ENCODE data around the gene NCKAP5.

Gene NCKAP5

GRCh38 chr2:132773331-132773730, 794.9 kb downstream of the NCKAP5 start:
- no peak for DNase-seq

GRCh38 chr2:132772340-132772739, 795.9 kb downstream of the NCKAP5 start:
- DNase-seq, result no peak

GRCh38 chr2:132766573-132766972, 801.7 kb downstream of the NCKAP5 start:
- no peak for DNase-seq

- DNase-seq, result no peak
Observed at GRCh38 chr2:132761437-132761836, 806.8 kb downstream of the NCKAP5 start.

GRCh38 chr2:132760971-132761370, 807.3 kb downstream of the NCKAP5 start:
- DNase-seq, result no peak

- DNase-seq, result no peak
Observed at GRCh38 chr2:132760405-132760804, 807.9 kb downstream of the NCKAP5 start.

GRCh38 chr2:132758995-132759394, 809.3 kb downstream of the NCKAP5 start:
- DNase-seq, result no peak

- DNase-seq, result no peak
Observed at GRCh38 chr2:132757676-132758075, 810.6 kb downstream of the NCKAP5 start.

GRCh38 chr2:132757002-132757589, 811.2 kb downstream of the NCKAP5 start:
- no peak for DNase-seq

- DNase-seq, result no peak
Observed at GRCh38 chr2:132754867-132755472, 813.3 kb downstream of the NCKAP5 start.

- no peak for DNase-seq
Observed at GRCh38 chr2:132754392-132754791, 813.9 kb downstream of the NCKAP5 start.

GRCh38 chr2:132752421-132753206, 815.6 kb downstream of the NCKAP5 start:
- DNase-seq, result no peak

GRCh38 chr2:132751836-132752235, 816.4 kb downstream of the NCKAP5 start:
- no peak for DNase-seq

GRCh38 chr2:132750606-132751005, 817.7 kb downstream of the NCKAP5 start:
- no peak for DNase-seq

- no peak for DNase-seq
Observed at GRCh38 chr2:132747046-132747445, 821.2 kb downstream of the NCKAP5 start.

GRCh38 chr2:132741754-132742153, 826.5 kb downstream of the NCKAP5 start:
- DNase-seq, result no peak

GRCh38 chr2:132740081-132740720, 828.1 kb downstream of the NCKAP5 start:
- no peak for DNase-seq

- DNase-seq, result no peak
Observed at GRCh38 chr2:132738223-132738622, 830.0 kb downstream of the NCKAP5 start.

- DNase-seq, result no peak
Observed at GRCh38 chr2:132736059-132736458, 832.2 kb downstream of the NCKAP5 start.

- no peak for DNase-seq
Observed at GRCh38 chr2:132734961-132735360, 833.3 kb downstream of the NCKAP5 start.

- no peak for DNase-seq
Observed at GRCh38 chr2:132733094-132733493, 835.2 kb downstream of the NCKAP5 start.

GRCh38 chr2:132732694-132733093, 835.6 kb downstream of the NCKAP5 start:
- no peak for DNase-seq

GRCh38 chr2:132731441-132731840, 836.8 kb downstream of the NCKAP5 start:
- no peak for DNase-seq

GRCh38 chr2:132730611-132731010, 837.7 kb downstream of the NCKAP5 start:
- no peak for DNase-seq
